ENCODE measurements around the gene ACBD5.
"Not testable (repeated sequence)": the region's sequence is repeated elsewhere in the genome, so short reads cannot be mapped to it uniquely, and the experiment has no call there.

ACBD5 gene, protein sequence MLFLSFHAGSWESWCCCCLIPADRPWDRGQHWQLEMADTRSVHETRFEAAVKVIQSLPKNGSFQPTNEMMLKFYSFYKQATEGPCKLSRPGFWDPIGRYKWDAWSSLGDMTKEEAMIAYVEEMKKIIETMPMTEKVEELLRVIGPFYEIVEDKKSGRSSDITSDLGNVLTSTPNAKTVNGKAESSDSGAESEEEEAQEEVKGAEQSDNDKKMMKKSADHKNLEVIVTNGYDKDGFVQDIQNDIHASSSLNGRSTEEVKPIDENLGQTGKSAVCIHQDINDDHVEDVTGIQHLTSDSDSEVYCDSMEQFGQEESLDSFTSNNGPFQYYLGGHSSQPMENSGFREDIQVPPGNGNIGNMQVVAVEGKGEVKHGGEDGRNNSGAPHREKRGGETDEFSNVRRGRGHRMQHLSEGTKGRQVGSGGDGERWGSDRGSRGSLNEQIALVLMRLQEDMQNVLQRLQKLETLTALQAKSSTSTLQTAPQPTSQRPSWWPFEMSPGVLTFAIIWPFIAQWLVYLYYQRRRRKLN

DNA sequence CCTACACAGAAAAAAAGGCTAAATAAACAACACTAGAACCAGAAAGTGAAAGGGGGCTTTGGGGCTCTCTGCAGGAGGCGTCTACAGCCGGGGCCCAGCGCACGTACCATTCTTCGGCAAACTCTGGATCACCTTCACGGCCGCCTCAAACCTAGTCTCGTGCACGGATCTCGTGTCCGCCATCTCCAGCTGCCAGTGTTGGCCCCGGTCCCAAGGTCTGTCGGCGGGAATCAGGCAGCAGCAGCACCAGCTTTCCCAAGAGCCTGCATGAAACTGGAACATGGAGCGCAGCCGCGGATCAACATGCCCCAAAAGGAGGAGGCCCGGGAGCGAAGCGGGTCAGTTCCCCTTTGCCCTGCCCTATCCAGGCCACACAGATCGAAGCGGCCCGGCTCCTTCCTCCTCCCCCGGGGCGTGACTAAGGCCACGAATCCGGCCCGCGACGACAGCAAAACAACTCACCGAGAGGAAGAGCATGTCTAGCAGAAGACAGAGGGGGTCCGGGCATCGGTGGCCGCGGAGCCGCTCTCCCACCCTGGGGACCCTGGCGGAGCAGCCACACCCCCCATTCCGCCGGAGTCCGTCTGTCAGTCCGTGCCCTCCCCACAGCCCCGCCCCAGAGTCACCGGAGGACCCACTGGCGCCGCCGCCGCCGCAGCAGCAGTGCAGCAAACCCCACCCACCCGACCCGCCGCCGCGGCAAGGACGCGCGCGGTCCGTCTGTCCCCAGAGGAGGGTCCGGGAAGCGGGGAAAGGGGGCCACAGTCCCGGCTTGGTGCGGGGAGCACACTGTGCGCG, at the start of gene ACBD5:
Gene ACBD5 (minus strand): TSS at position 586 of the 798 bp plus-strand sequence. CDS start 109 bp downstream, at position 477.
- in situ Hi-C loops (cut with MboI; ENCODE audit: low sequenced_read_pairs): no loop called here

DNA sequence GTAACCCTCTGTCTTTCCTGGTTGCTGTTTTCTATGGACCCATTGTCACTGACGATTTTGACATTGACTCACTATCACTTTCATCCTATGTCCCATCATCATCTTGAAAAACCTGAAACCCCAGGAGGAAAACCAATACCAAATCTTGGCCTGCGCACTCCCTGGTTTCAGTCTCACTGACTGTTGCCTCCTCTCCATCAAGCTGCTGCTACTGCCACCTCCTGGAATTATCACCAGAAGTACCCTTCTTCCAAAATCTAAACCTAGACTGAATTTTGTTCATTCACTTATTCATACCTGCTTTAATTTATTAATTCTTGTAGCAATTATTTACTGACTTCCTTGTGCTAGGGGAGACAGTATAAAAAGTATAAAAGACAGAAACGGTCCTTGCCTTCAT, 44.5 kb upstream of the ACBD5 start:
- in situ Hi-C loops (cut with MboI; ENCODE audit: low sequenced_read_pairs): no loop called here

DNA sequence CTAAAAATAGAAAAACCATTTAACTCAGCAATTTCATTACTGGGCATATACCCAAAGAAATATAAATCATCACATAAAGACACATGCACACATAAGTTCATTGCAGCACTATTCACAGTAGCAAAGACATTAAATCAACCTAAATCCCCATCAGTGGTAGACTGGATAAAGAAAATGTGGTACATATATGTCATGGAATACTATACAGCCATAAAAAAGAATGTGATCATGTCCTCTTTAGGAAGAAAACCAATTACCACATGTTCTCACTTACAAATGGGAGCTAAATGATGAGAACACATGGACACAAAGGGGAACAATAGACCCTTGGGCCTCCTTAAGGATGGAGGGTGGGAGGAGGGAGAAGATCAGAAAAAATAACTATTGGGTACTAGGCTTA, 36.0 kb upstream of the ACBD5 start:
- in situ Hi-C loops (cut with MboI; ENCODE audit: low sequenced_read_pairs): no loop called here

DNA sequence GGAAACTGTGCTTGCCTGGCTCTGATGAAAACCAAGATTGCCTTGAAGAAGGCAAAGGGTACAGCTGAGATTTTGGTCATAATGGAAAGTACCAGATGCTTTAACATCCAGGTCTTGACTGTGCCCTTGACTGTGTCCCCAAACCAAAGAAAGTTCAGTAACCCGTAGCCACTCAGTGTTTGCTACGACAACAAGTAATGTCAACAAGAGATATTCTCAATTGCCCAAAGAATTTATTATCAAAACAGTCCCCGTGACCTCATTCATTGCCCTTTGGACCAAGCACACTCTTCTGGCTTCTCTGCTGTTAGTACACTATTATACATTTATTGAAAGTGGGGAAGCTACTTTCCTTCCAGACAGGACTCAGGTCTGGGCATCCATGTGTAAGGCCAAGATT, 25.4 kb upstream of the ACBD5 start:
- in situ Hi-C loops (cut with MboI; ENCODE audit: low sequenced_read_pairs): not testable (repeated sequence)

DNA sequence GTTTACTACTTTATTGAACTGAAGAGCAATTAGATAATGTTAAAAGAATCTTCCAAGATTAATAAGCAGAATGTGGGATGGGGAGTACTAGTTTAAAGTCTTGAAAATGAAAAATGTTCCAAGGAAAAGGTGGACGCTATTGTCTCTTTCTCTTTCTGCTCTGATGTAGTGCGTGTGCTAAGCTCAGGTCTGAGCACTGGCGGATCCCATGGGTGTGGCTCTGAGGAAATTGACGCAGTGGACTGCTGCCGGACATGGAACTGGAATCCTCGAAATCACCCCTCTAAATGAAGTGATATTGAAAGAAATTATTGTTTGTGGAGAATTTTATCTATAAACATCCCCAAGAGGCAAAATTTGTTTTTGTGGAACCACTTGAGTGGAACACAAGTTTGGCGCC, 22.2 kb upstream of the ACBD5 start:
- in situ Hi-C loops (cut with MboI; ENCODE audit: low sequenced_read_pairs): not testable (repeated sequence)

DNA sequence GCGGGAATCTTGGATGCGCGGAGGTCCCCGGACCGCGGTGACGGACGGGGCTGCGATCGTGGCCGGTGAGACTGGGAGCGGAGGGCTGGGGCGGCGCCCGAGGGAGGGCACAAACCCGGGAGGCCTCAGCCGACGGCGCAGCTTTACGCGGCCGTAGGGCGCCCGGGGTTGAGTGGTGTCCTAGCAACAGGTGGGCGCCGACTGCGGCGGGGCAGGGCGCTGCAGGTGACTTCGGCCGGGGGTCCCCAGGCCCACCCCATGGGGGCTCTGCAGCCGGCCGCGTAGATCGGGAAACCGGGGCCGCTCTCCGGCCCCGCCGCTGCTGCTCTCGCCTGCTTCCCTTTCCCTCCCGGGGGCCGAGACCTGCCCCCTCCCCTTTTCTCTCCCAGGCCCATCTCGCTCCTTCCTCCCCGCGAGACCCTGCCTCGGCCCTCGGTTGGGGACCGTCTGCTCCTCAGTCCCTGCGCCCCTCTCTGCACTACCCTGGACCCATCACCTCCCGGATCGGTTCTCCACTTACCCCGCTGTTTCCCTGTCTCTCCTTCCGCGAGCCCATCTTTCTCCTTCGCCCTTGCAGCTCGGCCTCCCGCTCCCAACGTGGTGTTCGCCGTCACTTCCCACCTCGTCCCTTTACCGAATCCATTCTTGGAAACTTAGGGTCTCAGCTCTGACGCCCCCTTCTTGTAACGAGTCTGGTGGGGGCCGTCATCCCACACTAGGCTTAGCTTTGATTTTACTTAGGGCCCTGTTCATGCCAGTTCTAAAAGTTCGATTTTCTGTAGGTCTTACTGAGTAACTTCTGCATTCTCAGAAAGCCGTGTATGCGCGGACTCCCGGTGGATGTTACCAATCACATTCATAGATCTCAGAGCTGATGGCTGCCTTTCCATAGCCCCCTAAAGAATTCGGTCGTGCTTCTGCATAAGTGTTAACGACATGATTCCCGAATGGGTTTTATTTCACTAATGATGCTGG, 18.5 kb upstream of the ACBD5 start:
- in situ Hi-C loops (cut with MboI; ENCODE audit: low sequenced_read_pairs): no loop called here

DNA sequence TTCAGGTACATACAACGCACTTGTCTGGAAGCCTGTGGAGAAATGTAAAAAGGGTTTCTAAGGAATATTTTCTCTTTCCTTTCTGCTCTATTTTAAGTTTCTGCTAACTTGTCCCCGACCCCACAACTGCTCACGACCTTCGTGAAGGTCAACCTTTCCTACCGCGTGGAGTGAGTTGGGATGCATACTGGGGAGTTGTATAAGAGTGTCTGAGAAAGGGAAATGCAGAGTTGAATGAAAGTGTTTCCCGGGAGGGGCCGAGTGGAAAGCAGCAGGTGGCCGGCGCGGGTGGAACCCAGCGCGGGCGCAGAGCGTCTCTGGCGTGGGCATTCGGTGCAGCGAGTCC, 17.9 kb upstream of the ACBD5 start:
- in situ Hi-C loops (cut with MboI; ENCODE audit: low sequenced_read_pairs): no loop called here

DNA sequence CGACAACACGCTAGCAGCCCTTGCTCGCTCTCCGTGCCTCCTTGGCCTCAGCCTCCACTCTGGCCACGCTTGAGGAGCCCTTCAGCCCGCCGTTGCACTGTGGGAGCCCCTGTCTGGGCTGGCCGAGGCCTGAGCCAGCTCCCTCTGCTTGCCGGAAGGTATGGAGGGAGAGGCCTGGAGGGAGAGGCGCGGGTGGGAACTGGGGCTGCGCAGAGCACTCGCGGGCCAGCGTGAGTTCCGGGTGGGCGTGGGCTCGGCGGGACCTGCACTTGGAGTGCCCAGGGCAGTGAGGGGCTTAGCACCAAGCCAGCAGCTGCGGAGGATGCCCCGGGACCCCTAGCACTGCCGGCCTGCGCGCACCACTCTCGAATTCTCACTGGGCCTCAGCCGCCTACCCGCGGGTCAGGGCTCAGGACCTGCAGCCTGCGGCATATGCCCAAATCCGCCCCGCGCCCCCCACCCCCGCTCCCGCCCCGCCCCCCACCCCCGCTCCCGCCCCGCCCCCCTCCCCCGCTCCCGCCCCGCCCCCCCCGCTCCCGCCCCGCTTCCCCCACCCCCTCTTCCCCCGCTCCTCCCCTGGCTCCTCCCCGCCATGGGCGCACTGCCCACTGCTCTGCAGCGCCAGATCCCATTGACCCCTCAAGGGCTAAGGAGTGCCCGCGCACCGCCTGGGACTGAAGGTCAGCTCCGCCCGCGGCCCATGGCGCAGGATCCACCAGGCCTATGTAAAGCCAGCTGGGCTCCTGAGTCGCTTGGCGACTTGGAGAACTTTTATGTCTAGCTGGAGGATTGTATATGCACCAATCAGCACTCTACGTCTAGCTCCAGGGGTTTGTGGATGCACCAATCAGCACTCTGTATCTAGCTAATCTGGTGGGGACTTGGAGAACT, 15.9 kb upstream of the ACBD5 start:
- in situ Hi-C loops (cut with MboI; ENCODE audit: low sequenced_read_pairs): no loop called here

DNA sequence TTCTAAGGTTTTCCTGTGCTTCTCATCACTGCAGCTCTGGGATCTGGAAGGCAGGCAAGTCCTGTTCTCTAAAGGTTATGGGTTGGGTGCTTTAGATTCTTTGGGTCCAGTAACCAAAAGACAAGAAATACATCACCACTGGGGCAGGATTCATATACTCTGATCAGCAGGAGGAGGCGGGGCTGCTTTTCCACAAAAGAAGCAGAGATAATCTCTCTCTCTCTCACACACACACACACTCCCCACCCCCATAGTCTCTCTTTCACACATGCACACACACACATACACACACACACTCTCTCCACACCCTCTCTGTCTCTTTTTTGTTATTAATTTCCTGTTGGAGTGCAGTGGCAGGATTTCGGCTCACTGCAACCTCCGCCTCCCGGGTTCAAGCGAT, 13.0 kb upstream of the ACBD5 start:
- in situ Hi-C loops (cut with MboI; ENCODE audit: low sequenced_read_pairs): no loop called here

DNA sequence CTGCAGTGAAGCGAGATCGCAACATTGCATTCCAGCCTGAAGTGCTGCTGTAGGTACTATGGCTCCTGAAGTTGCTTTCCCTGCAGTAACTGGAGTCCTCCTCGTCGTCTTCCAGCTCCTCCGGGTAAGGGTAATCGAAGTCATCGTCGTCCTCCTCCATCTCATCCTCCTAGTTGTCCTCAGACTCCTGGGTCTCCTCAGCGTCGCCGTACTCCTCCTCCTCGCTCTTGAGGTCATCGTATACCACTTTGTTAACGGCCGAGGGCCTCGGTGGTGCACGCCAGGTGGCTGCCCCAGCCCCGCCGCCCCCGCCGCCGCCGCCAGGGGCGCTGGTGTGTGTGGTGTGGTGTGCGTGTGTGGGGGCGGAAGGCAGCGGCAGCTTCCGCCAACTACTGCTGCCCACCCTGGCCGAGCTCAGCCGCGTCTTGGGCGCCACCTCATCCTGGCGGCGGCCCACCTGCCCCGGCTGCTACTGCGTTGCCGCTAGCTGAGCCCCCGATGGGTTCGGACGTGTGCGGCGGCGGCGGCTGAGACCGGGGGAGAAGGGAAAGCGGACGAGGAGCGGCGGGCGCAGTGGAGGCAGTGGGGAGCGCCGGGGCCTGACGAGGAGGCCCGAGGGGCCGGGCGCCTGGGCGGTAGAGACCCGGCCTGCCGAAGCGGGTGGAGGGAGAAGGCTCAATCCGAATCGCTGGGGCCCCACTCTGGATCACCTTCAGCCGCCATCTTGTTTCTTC, 11.8 kb upstream of the ACBD5 start:
- in situ Hi-C loops (cut with MboI; ENCODE audit: low sequenced_read_pairs): no loop called here

DNA sequence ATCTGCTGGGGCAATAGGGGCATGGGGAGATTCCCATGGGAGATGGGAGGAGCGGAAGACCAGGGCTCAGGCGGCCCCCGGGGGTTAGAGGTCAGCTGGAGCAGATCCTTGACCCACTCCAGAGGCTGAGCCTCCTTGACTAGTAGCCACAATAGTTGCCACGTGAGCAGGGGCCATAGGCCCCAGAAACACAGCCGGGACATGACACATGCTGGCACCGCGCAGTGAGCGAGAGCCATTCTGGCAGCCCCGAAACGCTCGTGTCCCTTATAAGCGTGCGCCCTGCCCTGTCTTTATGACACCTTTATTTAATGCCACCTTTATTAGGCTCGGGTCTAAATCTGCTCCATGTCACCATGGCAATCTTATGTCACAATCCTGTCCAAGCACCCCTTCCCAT, 11.0 kb upstream of the ACBD5 start:
- in situ Hi-C loops (cut with MboI; ENCODE audit: low sequenced_read_pairs): no loop called here

DNA sequence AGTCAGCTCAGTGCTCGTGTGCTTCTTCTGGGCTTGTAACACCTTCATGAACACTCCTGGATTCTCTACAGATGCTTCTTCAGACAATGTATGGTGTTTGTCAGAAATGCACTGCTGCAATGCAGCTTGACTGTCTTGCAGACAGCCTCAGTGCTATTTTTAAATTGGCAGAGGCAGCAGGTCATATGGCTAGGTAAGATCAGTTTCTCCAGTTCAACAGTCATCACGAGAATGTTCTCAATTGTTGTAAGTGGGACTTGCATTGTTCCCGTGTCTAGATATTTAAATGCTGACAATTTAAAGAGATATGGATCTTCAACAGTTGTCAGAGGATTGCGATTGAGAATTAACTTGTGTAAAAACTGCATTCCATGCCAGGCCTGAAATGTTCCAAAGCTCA, 7.6 kb upstream of the ACBD5 start:
- in situ Hi-C loops (cut with MboI; ENCODE audit: low sequenced_read_pairs): no loop called here

DNA sequence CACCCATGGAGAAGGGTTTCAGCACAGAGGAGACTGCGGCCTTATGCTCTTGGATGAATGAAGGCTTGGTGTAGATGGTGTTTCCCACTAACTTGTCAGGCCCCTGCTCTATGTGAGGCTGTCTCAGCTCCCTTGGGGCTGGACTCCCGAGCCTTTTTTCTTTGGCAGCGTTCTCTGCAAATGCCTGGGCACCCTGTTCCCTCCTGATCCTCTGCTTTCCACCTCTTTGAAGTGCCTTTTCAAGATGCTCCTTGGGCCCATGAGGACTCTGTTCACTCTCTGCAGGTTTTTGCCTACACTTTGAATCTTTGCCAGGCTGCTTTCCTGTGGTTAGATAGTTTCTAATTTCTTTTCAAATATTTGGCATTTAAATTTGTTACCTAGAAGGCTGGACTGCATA, 6.8 kb upstream of the ACBD5 start:
- in situ Hi-C loops (cut with MboI; ENCODE audit: low sequenced_read_pairs): no loop called here

DNA sequence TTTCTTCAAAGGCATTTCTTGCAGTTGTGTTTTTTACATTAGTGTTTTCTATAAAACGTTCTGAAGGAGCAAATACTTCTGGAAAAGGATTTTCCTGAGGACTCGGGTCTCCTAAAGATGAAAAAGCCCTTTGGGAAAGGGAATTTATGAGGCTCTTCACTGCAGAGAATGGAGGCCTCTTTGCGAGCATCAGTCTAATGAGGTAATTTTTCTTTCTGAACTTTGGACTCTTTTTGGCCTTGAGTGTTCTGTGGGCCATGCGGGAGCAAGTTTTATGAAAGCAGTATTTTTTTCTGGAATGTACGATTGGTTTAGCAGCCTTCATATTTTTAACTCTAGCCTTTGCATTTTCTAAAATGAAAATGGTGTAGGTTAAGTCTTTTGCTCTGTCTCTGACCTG, 6.4 kb upstream of the ACBD5 start:
- in situ Hi-C loops (cut with MboI; ENCODE audit: low sequenced_read_pairs): no loop called here

DNA sequence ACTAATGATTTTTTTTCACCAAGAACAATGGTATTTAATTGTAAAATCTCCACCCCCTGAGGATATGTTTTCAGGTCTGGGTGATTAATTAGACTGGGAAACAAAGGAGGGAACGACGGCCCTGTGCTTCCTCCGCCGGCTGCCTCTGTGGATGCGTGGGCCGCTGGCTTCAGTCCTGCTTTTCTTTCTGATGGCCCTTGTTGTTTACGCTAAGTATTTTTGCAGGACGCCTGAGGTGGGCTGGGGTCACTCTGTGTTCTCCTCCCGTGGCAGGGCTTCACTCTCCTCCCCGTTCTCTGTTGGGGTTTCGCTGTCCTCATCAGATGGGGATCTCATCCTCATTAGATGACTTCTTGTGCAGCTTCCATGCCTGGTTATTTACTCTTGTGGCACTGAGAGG, 5.2 kb upstream of the ACBD5 start:
- in situ Hi-C loops (cut with MboI; ENCODE audit: low sequenced_read_pairs): no loop called here

DNA sequence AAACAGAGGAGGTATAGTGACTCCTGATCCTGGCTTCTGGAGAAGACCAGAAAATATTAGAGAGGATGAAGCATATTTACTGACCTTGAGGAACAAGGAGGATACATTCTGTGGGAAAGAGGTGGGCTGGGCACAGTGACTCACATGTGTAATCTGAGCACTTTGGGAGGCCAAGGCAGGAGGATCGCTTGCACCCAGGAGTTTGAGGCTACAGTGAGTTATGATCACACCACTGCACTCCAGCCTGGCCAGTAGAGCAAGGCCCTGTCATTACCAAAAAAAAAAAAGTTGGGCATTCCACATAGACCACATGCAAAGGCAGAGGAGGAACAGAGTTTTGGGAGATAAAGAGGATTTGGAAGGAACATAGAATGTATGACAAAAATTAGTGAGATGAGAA, 4.4 kb upstream of the ACBD5 start:
- in situ Hi-C loops (cut with MboI; ENCODE audit: low sequenced_read_pairs): no loop called here

DNA sequence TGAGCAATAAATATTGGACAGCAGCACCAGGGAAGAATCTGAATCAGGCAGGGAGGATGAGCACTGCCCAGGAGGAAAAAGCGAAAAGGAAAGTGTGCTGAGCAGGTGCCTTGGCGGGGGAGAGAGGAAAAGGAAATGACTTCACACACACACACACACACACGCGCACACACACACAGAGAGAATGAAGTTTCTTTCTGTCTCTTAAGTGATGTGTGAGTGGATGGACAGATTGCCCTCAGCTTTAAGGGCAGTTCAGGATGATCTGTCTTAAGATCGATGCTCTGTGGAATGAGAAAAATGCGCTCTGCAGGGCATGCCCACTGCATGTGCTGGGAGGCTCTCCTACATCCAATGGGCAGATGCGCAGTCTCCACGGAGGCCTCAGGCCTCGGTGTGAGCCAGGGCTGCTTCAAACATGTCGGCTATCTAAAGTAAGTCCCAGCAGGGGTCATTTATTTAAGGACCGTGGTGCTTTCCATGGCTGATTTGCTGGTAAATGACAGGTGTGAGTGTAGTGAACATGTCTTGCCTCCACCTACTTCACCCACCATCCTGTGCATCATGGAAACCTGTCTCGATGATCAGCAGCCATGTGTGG, 2.5 kb upstream of the ACBD5 start:
- in situ Hi-C loops (cut with MboI; ENCODE audit: low sequenced_read_pairs): no loop called here

DNA sequence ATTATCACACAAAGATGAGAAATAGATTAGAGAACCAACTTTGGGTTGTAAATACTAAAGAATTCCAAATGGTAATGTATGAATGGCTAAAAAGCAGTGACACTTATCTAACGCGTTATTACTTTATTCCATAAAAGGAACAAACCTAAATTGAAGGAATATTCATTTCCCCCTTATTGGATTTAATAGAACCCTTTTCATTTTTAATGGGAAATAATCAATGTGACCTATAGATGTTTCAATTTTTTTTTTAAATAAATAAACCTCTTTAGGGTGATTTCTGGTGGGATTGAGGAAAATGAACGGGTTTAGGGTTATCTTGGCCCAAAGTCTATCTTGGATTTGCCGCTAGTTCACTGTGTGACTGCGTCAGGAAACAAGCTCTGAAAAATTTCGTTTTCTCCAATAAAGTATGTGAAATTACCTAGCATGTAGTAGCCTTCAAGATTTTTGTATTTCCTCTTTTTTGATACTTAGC, 1.9 kb upstream of the ACBD5 start:
- in situ Hi-C loops (cut with MboI; ENCODE audit: low sequenced_read_pairs): no loop called here

Measured in HL-60/S4 treated with retinoic acid at 250 ng/mL for 4 days and 3 days (cell line).